LNCaP clone FGC (cell line): ENCODE results near the gene PLA1A.

ENCODE experiments used
- DNase-seq: peaks from one replicate; pipeline ENCODE4 v3.0.0-alpha.2; 2011; ENCODE audit warnings: low read depth
- H3K4me3 ChIP-seq: 2 replicates; pipeline ENCODE4 v1.5.1; 2011; ENCODE audit warnings: mild to moderate bottlenecking, low read depth, low read length, control low read depth
- TF ChIP-seq, protein P1 (sequence below): IDR thresholded peaks from 2 replicates; pipeline ENCODE4 v1.5.1; 2012; ENCODE audit warnings: mild to moderate bottlenecking; ENCODE audit not compliant: control insufficient read depth, insufficient read depth; ENCODE audit errors: extremely low read depth

The PLA1A gene

DNA sequence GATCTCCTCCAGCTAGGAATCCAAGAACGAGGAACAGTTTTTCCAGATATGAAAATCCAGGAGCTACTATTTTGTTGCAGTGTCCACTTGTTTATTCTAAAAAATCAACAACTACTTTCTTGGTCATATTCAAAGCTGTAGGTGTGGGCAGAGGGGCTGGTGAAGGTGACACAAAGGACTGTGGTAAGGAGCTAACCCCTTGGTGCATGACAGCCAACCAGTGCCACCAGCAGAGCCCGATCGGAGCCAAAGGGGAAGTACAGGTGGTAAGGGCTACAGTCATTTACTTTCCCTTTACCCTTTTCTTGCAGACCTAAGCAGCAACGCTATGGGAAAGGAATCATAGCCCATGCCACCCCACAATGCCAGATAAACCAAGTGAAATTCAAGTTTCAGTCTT, 30.7 kb downstream of the PLA1A start:
- no peak for DNase-seq
- TF ChIP-seq, protein P1, sequence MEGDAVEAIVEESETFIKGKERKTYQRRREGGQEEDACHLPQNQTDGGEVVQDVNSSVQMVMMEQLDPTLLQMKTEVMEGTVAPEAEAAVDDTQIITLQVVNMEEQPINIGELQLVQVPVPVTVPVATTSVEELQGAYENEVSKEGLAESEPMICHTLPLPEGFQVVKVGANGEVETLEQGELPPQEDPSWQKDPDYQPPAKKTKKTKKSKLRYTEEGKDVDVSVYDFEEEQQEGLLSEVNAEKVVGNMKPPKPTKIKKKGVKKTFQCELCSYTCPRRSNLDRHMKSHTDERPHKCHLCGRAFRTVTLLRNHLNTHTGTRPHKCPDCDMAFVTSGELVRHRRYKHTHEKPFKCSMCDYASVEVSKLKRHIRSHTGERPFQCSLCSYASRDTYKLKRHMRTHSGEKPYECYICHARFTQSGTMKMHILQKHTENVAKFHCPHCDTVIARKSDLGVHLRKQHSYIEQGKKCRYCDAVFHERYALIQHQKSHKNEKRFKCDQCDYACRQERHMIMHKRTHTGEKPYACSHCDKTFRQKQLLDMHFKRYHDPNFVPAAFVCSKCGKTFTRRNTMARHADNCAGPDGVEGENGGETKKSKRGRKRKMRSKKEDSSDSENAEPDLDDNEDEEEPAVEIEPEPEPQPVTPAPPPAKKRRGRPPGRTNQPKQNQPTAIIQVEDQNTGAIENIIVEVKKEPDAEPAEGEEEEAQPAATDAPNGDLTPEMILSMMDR: no peak
- H3K4me3 ChIP-seq: no peak overlapping the region

DNA sequence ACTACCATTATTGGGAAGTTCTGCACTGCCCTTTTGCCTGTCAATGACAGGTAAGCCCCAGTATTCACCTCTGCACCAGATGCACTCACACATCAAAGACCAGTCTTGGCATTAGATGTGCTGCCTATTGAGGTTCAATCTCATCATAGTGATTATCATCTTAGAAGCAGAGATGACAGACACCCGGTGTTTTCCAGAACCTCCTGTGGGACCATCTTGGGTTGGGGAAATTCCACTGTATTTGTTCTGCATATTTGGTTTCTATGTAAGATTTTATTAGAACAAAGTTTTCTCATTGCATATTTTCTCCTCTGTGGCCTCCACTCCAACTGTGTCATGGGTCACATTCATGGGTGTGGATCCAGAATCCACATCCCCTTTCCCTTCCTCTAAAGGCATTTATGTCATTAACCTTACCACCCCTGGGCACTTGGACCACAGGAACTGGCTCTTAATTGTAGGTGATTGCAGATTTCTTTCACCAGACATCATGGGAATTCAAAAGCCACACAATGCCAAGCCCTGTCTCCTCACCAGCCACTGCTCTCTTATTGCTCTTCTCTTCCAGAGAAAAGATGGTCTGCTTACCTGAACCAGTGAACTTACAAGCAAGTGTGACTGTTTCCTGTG, 31.2 kb downstream of the PLA1A start:
- DNase-seq: no peak
- TF ChIP-seq, protein P1: no peak
- no peak overlapping the region for H3K4me3 ChIP-seq

DNA sequence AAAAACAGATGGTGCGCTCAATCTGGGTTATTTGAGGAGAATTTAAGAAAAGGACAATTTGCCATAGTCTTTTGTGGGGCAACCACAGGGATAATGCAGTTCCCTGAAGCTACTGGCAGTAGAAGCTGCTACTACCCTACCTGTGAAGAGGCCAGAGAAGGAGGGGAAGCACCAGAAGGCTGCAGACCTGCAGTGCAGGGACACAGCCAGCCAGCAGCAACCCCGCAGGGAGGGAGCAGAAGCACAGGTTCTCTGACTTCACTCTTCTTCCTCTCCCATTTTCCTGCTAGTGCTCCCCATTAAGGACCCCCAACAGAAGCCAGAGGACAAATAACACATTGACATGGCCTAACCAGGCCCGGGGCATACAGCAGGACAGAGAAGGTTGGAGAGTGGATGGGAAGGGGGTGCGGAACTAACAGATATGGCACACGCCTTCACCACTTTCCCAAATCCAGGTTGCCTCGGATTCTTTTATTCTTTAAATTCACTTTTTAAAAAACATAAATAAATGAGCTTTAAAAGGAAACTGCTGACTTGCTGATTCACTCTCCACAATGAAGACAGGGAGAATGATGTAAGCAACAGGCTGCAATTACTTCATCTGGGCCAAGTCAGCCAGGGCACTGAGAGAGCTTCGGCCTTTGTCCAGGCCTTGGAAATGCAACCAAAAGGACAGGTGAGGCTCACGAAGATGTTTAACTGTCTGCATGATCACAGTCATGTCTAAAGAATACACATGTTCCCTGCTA, 32.6 kb downstream of the PLA1A start:
- no peak for DNase-seq
- no peak overlapping the region for H3K4me3 ChIP-seq
- TF ChIP-seq, protein P1: no peak

DNA sequence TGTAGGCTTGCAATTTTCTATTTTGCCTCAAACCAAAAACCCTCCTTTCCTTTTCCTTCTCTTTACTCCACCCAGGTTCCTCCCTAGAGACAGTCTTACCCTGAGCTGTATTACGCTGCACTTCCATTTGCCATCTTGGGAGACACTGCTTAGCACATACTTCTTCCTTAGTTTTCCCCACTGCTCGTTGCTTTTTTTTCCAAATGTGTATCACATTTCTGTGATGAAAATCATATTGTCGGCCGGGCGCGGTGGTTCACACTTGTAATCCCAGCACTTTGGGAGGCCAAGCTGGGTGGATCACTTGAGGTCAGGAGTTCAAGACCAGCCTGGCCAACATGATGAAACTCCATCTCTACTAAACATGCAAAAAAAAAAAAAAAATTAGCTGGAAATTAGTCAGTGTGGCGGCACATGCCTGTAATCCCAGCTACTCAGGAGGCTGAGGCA, 33.2 kb downstream of the PLA1A start:
- no peak for DNase-seq
- no peak overlapping the region for H3K4me3 ChIP-seq
- TF ChIP-seq, protein P1: no peak

DNA sequence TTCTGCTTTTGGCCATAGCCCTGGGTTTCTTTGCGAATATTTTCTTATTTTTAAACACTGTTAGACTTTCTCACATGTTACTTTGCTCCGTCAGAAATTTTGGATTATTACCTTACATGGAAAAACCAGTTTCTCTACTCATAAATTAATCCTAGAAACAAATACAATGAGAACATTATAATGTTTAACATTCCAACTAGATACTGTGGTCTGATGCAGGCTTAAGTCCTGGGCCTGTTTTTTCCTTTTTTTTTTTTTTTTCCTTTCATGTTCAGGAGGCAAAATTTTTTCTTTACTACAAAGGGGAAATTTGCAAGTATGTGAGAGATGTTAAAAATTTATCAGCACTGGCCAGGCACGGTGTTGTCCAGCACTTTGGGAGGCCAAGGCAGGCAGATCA, 33.8 kb downstream of the PLA1A start:
- TF ChIP-seq, protein P1: no peak
- DNase-seq: no peak
- no peak overlapping the region for H3K4me3 ChIP-seq

DNA sequence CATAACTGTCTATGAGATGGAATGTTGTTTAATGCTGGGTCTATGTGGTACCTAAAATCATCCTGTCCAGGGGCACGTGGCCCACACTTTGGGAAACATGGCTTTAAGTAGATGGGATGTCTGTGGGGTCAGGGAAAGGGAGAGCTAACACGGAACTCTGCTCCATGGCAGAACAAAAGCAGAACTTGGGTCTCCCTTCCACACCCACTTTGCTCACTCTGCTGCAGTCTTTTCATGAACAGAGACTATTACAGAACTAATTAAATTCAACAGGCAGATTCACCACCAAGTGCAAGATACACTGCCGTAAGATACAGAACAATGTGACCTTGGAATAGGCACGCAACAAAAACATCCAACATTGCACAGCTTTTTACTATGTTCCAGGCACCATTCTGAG, 34.5 kb downstream of the PLA1A start:
- TF ChIP-seq, protein P1: no peak
- no peak for DNase-seq

DNA sequence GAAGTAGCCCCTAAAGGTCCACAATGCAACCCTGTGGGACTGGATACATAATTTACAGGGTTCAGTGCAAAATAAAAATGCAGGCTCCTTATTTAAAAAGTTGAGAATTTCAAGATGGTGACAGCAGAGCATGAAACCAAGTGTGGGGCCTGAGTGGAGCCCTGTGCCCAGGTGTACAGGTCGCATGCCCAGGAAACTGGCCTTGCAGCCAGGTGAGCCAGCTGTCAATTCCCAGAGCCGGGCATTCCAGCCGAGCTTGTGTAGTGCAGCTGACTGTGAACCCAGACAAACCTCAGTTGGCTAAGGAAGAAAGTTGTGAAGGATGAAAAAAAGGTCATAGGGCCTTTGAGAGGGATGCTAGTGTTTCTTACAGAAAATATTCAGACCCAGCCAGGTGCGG, 35.1 kb downstream of the PLA1A start:
- TF ChIP-seq, protein P1: no peak
- DNase-seq: no peak

More for the DNA sequence above, 34.5 kb downstream of the PLA1A start:
- H3K4me3 ChIP-seq: no peak overlapping the region

More for the DNA sequence above, 35.1 kb downstream of the PLA1A start:
- H3K4me3 ChIP-seq: no peak overlapping the region
